ELF-1 (cell line): ENCODE data around the gene SCNN1A.

Experiments
- DNase-seq: peaks from one replicate; pipeline ENCODE4 v3.0.0-alpha.2; 2016; ENCODE audit warnings: low read depth, low spot score

The SCNN1A gene

DNA sequence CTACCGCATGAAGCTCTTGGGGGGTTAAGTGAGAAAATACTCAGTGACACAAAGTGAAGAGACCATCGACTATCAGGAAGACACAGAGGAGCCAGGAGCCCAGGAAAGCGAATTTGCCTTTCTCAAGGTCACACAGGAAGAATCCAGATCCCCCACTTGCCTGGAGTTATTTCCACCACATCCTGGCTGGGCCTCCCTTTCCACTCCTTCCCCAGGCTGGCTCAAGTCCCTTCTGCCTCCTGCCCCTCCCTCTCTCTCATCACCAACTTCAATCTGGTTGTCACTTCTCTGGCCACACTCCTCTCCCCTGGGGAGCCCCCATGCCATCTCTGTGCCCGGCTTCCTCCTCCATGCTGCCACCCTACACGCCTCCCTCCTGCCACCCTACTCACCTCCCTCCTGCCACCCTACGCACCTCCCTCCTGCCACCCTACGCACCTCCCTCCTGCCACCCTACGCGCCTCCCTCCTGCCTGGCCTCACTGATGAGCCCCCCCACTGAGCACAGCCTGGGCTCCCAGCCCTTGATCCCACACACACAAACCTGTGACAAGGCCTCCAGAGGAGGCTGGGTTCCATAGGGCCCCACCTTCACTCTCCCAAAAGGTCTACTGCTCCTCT lies 6.3 kb downstream of the SCNN1A start:
- DNase-seq, result no peak

DNA sequence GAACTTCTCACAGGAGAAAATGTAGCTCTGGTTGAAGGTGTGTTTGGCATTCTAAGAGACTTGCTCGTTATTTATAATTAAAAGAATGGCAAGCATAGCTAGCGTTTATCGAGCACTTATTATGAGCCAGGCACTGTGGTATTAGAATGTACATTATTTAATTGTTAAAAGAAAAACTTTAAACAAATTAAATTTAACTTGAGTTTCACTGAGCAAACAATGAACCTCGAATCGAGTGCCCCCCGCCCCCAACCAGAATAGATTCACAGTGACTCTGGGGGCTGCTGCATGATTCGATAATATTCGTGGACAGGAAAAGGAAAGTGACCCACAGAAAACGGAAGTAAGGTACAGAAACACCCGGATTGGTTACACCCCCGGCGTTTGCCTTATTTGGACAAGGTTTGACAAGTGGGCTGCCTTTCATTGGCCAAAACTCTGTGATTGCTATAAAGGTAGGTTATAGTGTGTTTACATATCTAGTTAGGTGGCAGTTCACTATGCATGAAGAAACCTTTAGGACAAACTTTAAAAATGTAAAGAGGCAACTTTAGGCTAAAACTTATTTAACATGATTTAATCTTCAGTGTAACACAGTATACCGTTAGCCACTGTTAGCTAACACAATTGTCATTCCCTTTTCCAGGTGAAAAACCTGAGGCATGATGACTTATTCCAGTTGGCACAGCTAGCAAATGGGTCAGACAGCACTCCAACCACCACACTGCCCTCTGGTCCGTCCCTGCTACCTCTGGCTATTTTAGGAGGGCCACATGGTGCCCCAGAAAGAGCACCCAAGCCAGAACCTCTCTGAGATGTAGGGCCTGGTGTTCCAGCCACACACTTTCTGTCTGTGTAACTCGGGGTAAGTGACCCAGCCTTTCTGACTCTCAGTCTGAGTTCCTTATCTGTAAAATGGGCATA lies 7.1 kb downstream of the SCNN1A start:
- no peak for DNase-seq

DNA sequence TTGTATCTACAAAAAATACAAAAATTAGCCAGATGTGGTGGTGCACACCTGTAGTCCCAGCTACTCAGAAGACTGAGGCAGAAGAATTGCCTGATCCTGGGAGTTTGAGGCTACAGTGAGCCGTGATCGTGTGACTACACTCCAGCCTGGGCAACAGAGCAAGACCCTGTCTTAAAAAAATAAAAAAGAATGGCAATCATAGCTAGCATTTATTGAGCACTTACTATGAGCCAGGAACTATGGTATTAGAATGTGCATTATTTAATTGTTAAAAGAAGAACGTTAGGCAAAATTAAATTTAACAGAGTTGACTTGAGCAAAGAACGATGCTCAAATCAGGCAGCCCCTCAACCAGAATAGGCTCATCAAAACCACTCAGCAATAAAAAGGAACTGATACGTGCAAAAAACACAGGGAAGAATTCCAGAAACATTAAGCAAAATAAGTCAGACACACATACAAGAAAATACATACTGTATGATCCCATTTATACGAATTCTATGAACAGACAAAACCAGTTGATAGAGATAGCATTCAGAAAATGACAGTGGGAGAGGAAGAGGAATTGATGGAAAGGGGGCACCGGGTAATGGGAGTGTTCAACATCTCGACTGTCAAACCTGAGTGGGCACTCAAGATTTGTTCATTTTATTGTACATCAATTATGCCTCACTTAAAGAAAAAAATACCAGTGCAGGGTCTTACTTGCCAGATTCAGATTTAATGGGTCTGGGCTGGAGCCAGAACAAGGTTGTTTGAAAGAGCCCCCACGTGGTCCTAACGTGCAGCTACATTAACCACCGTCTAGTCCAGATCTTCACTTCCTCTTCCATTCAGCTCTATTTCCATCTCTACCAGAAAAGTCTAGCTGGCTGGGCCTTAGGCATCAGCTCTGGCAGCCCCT lies 8.0 kb downstream of the SCNN1A start:
- DNase-seq, result peak; percentile 27

DNA sequence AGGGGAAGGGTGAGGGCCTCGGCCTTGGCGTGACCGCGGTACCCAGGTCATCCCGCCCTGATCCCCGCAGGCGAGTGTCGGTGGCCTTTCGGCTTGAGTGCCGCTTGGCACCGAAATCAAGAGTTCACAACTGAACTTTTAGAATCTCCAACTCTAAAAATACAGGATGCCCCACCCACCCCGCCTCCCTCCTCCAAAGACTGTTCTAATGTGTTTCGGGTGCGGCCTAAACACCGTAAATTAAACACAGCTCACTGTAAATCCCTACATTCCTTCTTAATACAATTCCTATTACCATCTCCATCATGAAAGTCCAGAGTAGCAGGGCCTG lies 11.4 kb downstream of the SCNN1A start:
- DNase-seq, result no peak

DNA sequence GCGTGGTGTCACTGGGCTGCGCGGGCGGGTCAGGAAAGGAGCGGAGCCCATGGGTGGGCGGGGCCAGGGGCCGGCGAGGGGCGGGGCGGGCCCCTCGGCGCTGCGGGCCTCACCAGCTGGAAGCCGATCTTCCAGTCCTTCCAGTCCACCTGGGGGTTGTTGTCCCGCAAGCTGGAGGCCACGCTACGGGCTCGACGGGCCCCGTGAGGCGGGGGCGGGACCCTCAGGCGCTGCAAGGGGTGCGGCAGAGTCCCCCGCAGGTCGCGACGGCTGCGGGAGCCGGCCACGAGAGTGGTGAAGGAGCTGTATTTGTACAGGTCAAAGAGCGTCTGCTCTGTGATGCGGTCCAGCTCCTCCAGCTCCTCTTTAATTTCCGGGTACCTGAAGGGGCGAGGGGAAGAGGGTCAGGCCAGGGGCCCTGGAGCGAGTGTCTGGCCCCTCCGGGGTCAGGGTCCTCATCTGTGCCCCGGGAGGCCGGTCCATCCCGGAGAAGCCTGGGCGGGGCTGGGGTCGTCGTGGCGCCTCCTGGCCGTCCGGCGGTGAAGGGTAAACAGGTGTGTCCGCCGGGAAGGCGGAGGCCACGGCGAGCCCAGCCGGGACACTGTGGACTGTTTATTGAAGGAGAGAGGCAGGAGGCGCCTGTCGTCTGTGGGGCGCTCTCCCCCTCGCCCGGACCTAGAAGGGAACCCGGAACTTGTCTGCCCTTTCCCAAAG lies 11.9 kb downstream of the SCNN1A start:
- peak; percentile 76 for DNase-seq

DNA sequence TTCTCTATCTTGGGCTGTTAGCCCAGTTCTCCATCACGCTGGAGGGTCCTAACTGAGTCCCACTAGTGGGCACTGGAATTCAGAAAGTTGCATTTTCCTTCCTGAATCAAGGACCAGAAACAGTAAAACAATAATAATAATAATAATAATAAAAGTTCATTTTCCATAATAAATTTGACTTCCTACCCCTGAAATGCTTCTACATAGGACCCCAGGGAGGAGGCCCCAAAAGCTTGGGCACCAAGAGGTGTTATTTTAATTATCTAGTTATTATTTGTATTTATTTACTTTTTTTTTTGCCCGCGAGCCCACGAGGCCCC lies 12.4 kb downstream of the SCNN1A start:
- DNase-seq, result no peak

DNA sequence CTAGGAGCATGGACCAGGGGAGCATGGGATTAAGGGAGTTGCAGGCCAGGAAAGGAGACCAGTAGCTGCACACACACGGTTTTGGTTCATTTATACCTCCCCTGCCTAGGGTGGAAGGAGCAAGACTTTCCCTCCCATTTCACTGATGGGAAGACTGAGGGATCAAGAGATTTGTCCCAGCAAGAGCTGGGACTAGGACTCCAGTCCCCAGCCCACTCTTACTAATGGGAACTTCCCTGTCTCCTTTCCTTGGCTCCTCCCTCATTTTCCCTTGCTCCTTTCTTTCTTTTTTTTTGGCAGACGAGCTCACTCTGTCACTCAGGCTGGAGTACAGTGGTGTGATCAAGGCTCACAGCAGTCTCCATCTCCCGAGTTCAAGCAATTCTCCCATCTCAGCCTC lies 13.0 kb downstream of the SCNN1A start:
- no peak for DNase-seq

DNA sequence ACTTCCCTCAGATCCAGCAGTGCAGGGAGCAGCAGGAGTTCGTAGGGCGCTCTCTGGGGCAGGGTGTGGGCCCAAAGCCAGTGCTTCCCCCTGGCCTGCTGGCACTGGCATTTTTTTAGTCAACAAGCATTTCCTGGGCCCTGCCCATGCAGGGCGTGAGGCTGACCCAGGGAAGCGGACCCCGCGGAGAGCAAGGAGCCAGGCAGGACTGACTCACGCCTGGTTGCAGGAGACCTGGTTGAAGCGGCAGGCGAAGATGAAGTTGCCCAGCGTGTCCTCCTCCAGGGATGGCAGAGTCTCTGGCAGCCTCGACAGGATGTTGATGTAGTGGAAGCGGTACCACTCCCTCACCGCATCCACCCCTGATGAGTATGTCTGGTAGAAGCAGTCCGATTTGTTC lies 13.5 kb downstream of the SCNN1A start:
- DNase-seq, result no peak

DNA sequence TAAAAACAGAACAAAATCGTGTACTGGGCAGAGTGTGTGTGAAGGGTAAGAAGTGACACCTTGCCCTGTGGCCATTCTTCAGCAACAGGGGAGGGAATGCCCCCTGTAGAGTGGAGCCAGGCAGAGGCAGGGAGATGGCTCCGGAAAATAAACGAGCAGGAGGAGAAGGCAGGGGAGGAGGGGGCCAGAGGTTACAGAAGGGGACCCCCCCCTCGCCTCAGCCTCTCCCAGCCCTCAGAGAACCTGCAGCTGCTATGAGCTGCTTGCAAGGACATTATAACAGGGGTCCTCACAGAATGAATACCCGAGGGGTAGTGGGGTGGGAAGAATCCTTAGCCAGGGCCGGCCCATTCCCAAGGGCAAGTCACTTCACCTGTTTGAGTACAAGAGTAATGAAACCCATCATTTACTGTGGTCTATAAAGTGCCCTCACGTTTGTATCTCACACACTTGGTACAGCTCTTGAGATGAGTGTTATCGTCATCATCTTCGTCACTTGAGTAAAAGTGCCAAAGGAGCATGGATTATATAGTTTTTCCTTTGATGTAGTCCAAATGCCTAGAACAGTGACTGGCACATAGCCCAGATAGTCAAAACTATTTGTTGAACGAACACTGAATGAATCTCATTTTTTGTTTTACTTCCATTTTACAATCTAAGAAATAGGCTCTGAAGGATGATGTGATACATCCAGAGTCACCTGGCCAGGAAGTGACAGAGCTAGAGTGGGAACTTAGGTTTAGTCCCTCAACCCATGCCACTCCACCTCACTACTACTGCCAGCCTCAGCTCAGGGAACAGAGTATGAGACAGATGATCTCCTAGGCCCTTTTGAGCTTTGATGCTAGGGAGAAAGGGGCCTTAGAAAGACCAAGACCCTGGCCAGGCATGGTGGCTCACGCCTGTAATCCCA lies 14.5 kb downstream of the SCNN1A start:
- no peak for DNase-seq

DNA sequence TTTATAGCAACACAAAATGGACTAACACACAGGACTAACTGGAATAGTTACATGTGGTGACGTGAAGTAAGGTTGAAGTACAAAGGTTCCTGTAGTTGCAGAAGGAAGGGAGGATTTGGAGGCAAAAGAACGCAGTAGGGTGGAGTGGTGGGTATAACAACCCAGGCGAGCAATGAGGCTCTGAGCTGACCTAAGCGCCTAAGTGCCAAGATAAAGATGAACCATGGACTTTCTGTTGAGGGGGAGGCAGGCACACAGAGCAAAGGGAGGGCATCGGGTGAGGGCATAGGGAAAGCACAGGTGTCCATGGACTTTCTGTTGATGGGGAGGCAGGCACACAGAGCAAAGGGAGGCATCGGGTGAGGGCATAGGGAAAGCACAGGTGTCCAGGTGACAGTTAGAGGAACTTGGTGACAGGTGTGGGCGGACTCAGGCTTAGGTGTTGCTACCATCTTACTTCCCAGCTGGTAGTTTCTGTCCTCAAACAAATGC lies 15.2 kb downstream of the SCNN1A start:
- no peak for DNase-seq

DNA sequence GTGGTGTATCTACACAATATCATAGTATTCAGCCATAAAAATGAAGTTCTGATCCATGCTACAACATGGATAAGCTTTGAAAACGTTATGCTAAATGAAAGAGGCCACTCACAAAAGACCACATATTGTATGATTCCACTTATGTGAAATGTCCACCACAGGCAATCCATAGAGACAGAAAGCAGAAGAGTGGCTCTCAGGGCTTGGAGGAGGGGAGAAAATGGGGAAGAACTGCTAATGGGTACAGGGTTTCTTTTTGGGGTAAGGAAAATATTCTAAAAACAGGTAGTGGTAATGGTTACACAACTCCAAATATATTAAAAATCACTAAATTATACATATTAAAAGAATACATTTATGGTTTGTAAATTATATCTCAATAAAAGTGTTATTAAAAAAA lies 16.5 kb downstream of the SCNN1A start:
- DNase-seq, result no peak

DNA sequence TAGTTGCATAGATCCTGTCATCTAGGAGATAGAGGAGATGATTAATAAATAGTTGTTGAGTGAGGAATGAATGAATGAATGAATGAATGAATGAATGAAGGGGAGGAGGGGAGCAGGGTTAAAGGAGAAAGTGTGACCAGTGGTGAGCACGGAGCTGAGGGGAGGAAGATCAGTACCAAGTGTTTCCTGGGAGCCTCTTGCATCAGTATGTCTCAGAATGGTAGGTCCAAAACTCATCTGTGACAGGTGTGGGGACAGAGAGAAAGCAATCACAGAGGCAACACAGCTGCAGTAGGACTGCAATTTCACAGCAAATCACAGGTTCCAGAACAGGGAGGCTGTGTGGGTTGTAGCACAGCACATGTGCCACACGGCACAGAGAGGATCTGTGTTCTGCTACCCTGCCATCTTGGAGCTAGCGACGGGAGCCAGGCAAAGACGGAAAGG lies 19.0 kb downstream of the SCNN1A start:
- no peak for DNase-seq

DNA sequence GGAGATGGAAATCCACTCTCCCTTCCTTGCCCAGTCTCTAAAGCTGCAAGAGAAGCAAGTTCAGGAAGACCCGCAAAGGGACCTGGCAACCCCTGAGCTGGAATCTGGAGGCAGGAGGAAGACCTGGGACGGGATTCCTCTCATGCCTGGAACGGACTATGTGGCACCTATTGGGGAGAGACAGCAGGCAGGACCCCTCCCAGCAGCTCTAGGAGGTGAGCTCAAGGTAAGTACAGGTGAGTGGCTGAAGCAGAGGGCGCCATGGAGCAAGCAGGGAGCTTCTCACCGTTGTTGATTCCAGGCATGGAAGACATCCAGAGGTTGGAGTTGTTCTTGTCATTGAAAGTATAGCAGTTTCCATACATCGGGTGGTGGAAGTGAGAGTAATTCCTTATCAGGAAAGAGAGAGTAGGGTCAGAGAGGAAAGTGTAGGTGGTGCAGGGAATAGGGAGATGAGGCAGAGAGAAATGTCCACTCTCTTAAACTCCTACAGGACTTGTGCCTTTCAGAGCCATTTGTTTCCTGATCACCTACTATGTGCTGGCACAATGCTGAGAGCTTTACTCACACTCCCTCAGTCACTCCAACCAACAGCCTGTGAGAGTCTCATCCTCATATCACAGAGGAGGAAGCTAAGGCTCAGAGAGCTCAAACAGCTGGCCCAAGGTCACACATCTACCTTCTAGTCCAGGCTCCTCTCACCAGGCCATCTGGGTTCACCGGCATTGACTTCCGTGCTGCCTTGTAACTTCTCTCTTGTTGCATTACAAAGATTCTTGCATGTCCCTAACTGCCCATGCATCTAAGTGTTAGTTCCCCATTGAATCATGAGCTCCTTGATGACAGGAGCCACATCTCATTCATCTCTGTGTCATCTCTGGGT lies 19.6 kb downstream of the SCNN1A start:
- peak; percentile 62 for DNase-seq

DNA sequence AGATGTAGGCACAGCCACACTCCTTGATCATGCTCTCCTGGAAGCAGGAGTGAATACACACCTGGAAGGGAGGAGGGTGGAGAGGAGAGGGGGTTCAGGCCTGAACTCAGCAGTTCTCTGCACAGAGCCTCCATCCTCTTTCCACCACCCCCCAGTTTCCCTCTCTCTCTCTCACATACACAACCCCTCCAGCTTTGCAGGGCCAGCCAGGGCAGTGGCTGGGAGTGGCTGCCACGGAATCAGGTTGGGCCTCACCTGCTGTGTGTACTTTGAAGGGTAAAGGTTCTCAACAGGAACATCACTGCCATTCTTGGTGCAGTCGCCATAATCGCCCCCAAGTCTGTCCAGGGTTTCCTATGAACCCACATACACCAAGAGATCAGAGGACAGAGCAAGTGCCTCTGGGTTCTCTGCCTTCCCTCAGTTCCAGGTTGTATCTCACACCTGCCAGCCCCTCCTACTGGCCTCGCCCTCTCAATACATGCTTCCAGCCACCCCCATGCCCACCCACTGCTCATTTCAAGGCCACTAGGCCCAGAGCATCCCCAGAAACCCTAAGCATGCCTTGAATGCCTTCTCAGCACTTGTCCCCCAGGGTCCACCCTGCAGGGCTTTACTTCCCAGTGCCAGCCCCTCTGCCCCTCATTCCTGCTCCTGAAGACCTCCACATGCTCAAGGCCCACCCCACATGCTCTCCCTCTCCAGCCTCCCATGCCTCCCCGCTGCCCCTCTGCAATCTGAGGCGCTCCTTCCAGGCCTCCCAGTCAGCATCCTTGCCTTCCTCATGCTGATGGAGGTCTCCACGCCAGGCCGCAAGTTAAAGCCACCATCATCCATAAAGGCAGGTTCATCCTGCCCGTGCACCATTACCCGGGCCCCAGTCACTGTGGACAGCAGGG lies 20.6 kb downstream of the SCNN1A start:
- no peak for DNase-seq

DNA sequence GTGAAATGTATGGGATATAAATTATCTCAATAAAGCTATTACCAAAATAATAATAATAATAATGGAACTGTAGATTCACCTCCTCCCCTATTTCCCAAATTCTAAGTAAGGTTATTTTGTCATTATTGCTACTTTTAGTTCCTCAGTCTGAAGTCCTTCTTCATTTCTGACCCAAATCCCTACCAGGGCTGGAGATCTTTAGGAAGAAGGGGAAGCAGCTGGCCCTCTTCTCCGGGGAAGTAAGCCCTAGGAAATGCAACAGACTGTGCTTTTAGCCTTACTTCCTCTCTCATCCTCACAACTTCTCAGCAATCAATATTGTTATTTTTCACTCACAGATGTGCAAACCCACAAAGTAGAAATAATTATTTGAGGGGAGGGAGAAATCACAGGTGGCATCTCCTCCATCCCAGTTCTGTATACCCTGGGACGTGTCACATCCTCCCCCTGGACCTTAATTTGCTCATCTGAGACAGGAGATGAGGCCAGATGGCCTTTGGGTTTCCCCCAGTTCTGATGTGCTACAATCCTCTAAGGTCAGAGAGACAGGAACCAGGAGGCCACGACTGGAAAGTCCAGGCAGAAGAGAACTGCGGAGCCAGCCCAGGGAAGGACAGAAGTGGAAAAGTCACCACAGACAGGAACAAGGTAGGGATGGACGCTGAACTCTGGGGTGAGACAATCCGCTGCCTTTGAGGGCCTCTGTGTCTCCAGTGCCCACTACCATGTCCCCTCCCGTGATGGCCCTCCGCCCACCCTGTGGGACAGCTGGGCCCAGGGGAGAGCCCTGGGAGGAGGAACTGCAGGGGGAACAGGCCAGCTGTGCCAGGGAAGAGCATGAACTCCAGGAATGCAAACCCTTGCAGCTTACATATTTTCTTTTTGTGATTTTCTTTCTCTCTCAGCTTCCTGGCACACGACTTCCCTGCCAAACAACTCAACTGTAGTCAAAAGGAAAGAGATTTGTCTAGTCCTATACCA lies 22.9 kb downstream of the SCNN1A start:
- DNase-seq, result no peak

DNA sequence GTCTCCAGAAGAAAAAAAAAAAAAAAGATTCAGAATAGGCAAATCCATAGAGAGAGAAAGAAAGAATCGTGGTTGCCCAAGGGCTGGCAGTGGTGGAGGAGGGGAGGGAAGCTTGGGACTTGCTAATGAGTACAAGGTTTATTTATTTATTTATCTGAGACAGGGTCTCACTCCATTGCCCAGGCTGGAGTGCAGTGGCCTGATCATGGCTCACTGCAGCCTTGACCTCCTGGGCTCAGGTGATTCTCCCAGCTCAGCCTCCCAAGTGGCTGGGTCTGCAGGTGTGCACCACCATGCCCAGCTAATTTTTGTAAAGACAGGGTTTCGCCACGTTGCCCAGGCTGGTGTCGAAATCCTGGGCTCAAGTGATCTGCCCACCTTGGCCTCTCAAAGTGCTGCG lies 23.7 kb downstream of the SCNN1A start:
- no peak for DNase-seq
